Body of pancreas (tissue), 4 donors: ENCODE measurements around the gene CLDN8. TPM values are rescaled to one million over a fixed set of nuclear protein-coding genes. Genes with fewer than 3 reads are reported as not detected.

Experiments
- ATAC-seq: fragments of 150-250 bp; one replicate; pipeline ENCODE4 v1.9.1; 2016
- DNase-seq, 4 donors: peaks; one replicate each; pipeline ENCODE4 v3.0.0-alpha.2; 2019
- H3K27ac ChIP-seq, 4 donors: fragments of 200-600 bp; sonication (generic); 1 replicate in 3 of 4; 2 replicates in 1 of 4; pipeline versions ENCODE4 v1.5.1 to v1.6.1; 2016 to 2019; ENCODE audit warnings: mild to moderate bottlenecking in 1 of 4, mixed read lengths in 1 of 4, moderate library complexity in 1 of 4
- H3K27me3 ChIP-seq, 2 donors: fragments of 200-600 bp; sonication (generic); one replicate each; pipeline ENCODE4 v1.6.0; 2016; ENCODE audit warnings: mild to moderate bottlenecking in 1 of 2
- H3K36me3 ChIP-seq, 2 donors: fragments of 200-600 bp; sonication (generic); replicated peaks in 1 of 2; 2 replicates each; pipeline ENCODE4 v1.5.1; 2016; ENCODE audit warnings: low read depth in 2 of 2; ENCODE audit not compliant: insufficient read depth in 1 of 2
- H3K4me1 ChIP-seq: fragments of 200-600 bp; sonication (generic); one replicate; pipeline ENCODE4 v1.6.0; 2016
- H3K4me3 ChIP-seq, 2 donors: fragments of 200-600 bp; sonication (generic); 1 replicate in 1 of 2; 2 replicates in 1 of 2; pipeline ENCODE4 v1.5.1; 2016 to 2019
- H3K9me3 ChIP-seq, 3 donors: fragments of 200-600 bp; sonication (generic); 1 replicate in 2 of 3; 2 replicates in 1 of 3; pipeline ENCODE4 v1.5.1; 2016
- CTCF ChIP-seq, 7 experiments: fragments of 450-650 bp in 4 of 7; fragments of 200-600 bp in 3 of 7; sonication (generic) in 3 of 7; IDR thresholded peaks; one replicate each; pipeline ENCODE4 v1.5.1; 2016 to 2019; ENCODE audit warnings: antibody characterized with exemption in 7 of 7
- POLR2A ChIP-seq, 3 donors: fragments of 450-650 bp; IDR thresholded peaks; one replicate each; pipeline ENCODE4 v1.6.1; 2016; ENCODE audit warnings: antibody characterized with exemption in 3 of 3, mild to moderate bottlenecking in 2 of 3
- WGBS, 2 donors: methylation state at CpG; one replicate each; pipeline ENCODE4 v1.1.5; 2017; 5-methylcytosine and 5-hydroxymethylcytosine counted together
- intact Hi-C: fragments of 100-400 bp; cut with DNase I; formaldehyde crosslinking; loops from one replicate; pipeline ENCODE4 v1.15.1; 2023
- total RNA-seq, 2 donors: library from RNA; depleted of rRNA; stranded (reverse); fragments of >200 nt; gene quantifications; one replicate each; pipeline ENCODE4 v1.1.0, GENCODE V29; 2016

CLDN8 gene
- total RNA-seq, 2 donors from 2014 or later: 0.66 TPM; not detected in 1

GRCh38 chr21:30209601-30210000 is 6.3 kb downstream of the CLDN8 start:
- WGBS, 2 donors: 58 to 59% methylated on average over 5 of the region's 5 CpGs
- TF ChIP-seq CTCF (IDR thresholded peaks at IDR 0.05): no peak
- Histone ChIP-seq H3K4me1 (no peaks in the 10 kb centered on the region), H3K4me3 (no peak overlapping the region), H3K27ac (no peak overlapping the region), H3K36me3 (no peaks in the 10 kb centered on the region), H3K9me3 (no peaks in the 10 kb centered on the region), H3K27me3 (no peaks in the 10 kb centered on the region)
- intact Hi-C loops: no loop called here
- no peak for ATAC-seq
- no peak for DNase-seq

DNA sequence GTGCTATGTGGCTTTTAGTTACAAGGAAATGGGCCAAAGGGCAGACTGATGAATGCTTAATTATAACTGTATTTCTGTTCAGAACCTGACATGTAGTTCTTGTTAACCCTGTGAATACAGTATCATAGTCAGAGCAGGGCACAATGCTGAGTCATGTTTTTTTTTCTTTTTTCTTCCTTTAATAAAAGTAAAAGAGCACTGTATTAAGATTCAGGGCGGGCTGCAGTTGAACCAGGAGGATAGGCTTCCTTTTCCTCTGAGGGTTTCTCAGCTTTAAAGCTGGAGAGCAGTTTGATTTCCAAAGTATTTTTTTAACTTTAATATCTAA is 8.7 kb downstream of the CLDN8 start:
- ATAC-seq (no peak), DNase-seq (no peak)
- WGBS, 2 donors: 78 to 96% methylated on average over 1 of the region's 1 CpG
- no peaks in the 10 kb centered on the region for H3K4me1 ChIP-seq
- no peaks in the 10 kb centered on the region for H3K36me3 ChIP-seq
- no peak overlapping the region for H3K27ac ChIP-seq
- no peaks in the 10 kb centered on the region for H3K27me3 ChIP-seq
- TF ChIP-seq CTCF (IDR thresholded peaks at IDR 0.05) (no peak), POLR2A (IDR thresholded peaks at IDR 0.05) (no peak)
- H3K4me3 ChIP-seq: no peak overlapping the region
- no peaks in the 10 kb centered on the region for H3K9me3 ChIP-seq
- intact Hi-C loops: no loop called here

GRCh38 chr21:30206551-30207251 is 9.2 kb downstream of the CLDN8 start:
- Histone ChIP-seq H3K4me1 (no peaks in the 10 kb centered on the region), H3K4me3 (no peak overlapping the region), H3K36me3 (no peaks in the 10 kb centered on the region), H3K27me3 (no peaks in the 10 kb centered on the region), H3K9me3 (no peaks in the 10 kb centered on the region), H3K27ac (no peak overlapping the region)
- intact Hi-C loops: no loop called here
- DNase-seq (no peak), ATAC-seq (no peak)
- no peak for TF ChIP-seq POLR2A (IDR thresholded peaks at IDR 0.05)
- no peak for TF ChIP-seq CTCF (IDR thresholded peaks at IDR 0.05)
- WGBS, 2 donors: 69% methylated on average over 7 of the region's 7 CpGs

- H3K9me3 ChIP-seq: no peaks in the 10 kb centered on the region
- intact Hi-C loops: no loop called here
- H3K27me3 ChIP-seq: no peaks in the 10 kb centered on the region
- no peak overlapping the region for H3K27ac ChIP-seq
- no peak for TF ChIP-seq CTCF (IDR thresholded peaks at IDR 0.05)
- no peak for TF ChIP-seq POLR2A (IDR thresholded peaks at IDR 0.05)
- DNase-seq (no peak), ATAC-seq (no peak)
- 31 to 34% methylated on average over 2 of the region's 2 CpGs for WGBS, 2 donors
- H3K4me1 ChIP-seq: no peaks in the 10 kb centered on the region
- H3K4me3 ChIP-seq: no peak overlapping the region
- H3K36me3 ChIP-seq: no peaks in the 10 kb centered on the region
Measured at GRCh38 chr21:30200000-30200399, 15.9 kb downstream of the CLDN8 start.

DNA sequence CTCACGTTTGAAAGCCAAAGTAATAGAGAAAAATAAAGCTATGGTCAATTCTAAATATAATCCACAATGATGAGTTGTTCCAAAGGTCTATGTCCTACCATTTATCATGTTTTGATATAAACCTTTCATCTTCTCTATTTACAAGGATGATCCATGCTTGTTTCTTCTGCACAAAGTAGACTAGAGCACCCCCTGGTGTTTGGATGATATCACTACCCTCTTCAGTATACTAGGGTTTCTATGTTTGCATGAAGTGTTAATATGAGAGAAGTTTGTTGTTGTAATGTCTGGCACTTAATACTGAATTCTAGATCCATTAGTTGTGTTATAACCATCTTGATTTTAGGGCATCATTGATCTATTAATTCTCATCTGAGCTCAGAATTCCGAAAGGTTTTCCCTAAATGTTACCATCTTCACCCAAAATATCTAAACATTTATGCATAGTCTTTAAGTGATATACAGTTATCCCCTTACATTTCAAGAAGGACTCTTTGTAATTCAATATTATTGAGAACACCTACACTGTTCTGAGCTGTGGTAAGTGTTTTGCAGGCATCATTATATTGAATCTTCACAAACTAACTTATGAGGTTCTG is 21.1 kb downstream of the CLDN8 start:
- intact Hi-C loops: no loop called here
- ATAC-seq: no peak
- WGBS, 2 donors: 37 to 44% methylated on average over 2 of the region's 2 CpGs
- no peak overlapping the region for H3K27ac ChIP-seq
- H3K36me3 ChIP-seq: no peaks in the 10 kb centered on the region
- peak in 1 of 4 donors; percentile 17 for DNase-seq
- TF ChIP-seq CTCF (IDR thresholded peaks at IDR 0.05) (peak in 6 of 7 experiments; percentile 32 to 50 (median 42)), POLR2A (IDR thresholded peaks at IDR 0.05) (no peak)
- H3K4me1 ChIP-seq: peaks cover 4% of the 10 kb centered on the region
- H3K9me3 ChIP-seq: no peaks in the 10 kb centered on the region
- no peak overlapping the region for H3K4me3 ChIP-seq
- H3K27me3 ChIP-seq: no peaks in the 10 kb centered on the region
